Breast epithelium (tissue), 3 donors: ENCODE measurements around the gene PADI2.

Experiments used
- POLR2A ChIP-seq: fragments of 450-650 bp; IDR thresholded peaks from one replicate; pipeline ENCODE4 v1.6.1; 2016; ENCODE audit warnings: antibody characterized with exemption, mild to moderate bottlenecking, moderate library complexity
- POLR2AphosphoS5 ChIP-seq, 3 donors: sonication (generic); formaldehyde crosslinking; IDR thresholded peaks; one replicate each; pipeline ENCODE4 v1.6.1; 2017; ENCODE audit warnings: antibody characterized with exemption in 3 of 3
- TF ChIP-seq, protein P1 (sequence below), 3 donors: fragments of 450-650 bp; IDR thresholded peaks; one replicate each; pipeline ENCODE4 v1.5.1; 2016 to 2017; ENCODE audit warnings: antibody characterized with exemption in 3 of 3, mild to moderate bottlenecking in 3 of 3, moderate library complexity in 3 of 3

DNA sequence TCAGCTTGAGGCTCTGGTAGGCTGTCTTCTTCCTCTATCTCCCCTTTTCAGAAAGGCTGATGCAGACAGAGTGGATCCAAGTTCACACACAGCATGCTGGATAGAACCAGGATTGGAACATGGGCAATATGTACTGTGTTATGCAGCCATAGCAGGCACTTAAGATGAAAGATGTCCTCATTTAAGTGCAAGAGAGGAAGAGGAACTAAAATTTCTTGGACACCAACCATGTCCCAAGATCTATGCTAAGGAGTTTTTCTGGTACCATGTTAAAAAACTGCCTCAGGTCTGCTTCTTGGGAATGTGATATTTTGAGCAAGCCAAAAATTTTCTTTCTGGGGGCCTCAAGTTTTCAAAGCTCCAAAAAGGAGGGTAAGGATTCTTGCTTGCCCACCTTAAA, 66.6 kb downstream of the PADI2 start:
- no peak for TF ChIP-seq POLR2A
- TF ChIP-seq, protein P1, sequence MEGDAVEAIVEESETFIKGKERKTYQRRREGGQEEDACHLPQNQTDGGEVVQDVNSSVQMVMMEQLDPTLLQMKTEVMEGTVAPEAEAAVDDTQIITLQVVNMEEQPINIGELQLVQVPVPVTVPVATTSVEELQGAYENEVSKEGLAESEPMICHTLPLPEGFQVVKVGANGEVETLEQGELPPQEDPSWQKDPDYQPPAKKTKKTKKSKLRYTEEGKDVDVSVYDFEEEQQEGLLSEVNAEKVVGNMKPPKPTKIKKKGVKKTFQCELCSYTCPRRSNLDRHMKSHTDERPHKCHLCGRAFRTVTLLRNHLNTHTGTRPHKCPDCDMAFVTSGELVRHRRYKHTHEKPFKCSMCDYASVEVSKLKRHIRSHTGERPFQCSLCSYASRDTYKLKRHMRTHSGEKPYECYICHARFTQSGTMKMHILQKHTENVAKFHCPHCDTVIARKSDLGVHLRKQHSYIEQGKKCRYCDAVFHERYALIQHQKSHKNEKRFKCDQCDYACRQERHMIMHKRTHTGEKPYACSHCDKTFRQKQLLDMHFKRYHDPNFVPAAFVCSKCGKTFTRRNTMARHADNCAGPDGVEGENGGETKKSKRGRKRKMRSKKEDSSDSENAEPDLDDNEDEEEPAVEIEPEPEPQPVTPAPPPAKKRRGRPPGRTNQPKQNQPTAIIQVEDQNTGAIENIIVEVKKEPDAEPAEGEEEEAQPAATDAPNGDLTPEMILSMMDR (IDR thresholded peaks at IDR 0.05): no peak
- TF ChIP-seq POLR2AphosphoS5 (IDR thresholded peaks at IDR 0.05): no peak
